Loucy (cell line): ENCODE measurements around the gene CRELD1.

Experiments
- H2AFZ ChIP-seq: fragments of 200-600 bp; sonication (generic); 2 replicates; pipeline ENCODE4 v1.6.0; 2016; ENCODE audit warnings: antibody characterized with exemption, mild to moderate bottlenecking, low read length, moderate library complexity
- H3F3A ChIP-seq: fragments of 200-600 bp; 2 replicates; pipeline ENCODE4 v1.6.0; 2016; ENCODE audit warnings: antibody characterized with exemption, low read depth, mild to moderate bottlenecking
- H3K27me3 ChIP-seq: fragments of 200-600 bp; sonication (generic); 2 replicates; pipeline ENCODE4 v1.6.1; 2014; ENCODE audit warnings: low read length, mild to moderate bottlenecking; ENCODE audit not compliant: insufficient read depth, poor library complexity, severe bottlenecking
- H3K36me3 ChIP-seq: fragments of 200-600 bp; sonication (generic); 2 replicates; pipeline ENCODE4 v1.6.1; 2016; ENCODE audit warnings: low read length; ENCODE audit not compliant: insufficient read depth
- H3K4me1 ChIP-seq: fragments of 200-600 bp; sonication (generic); 2 replicates; pipeline ENCODE4 v1.5.1; 2014; ENCODE audit warnings: low read length, mild to moderate bottlenecking; ENCODE audit not compliant: insufficient read depth, poor library complexity, severe bottlenecking
- H3K4me2 ChIP-seq: fragments of 200-600 bp; sonication (generic); 2 replicates; pipeline ENCODE4 v1.6.0; 2014; ENCODE audit warnings: antibody characterized with exemption, low read length, low read depth, mild to moderate bottlenecking; ENCODE audit not compliant: poor library complexity, severe bottlenecking
- H3K4me3 ChIP-seq: fragments of 200-600 bp; sonication (generic); 2 replicates; pipeline ENCODE4 v1.5.1; 2014; ENCODE audit warnings: low read length, mild to moderate bottlenecking, mixed read lengths; ENCODE audit not compliant: poor library complexity, severe bottlenecking
- H3K79me2 ChIP-seq: fragments of 200-600 bp; sonication (generic); 2 replicates; pipeline ENCODE4 v1.6.1; 2014; ENCODE audit warnings: low read length; ENCODE audit not compliant: insufficient read depth
- H3K9ac ChIP-seq: fragments of 200-600 bp; sonication (generic); 2 replicates; pipeline ENCODE4 v1.6.0; 2014; ENCODE audit warnings: mild to moderate bottlenecking, low read depth, low read length, moderate library complexity; ENCODE audit not compliant: poor library complexity, severe bottlenecking
- H3K9me2 ChIP-seq: fragments of 200-600 bp; sonication (generic); replicated peaks from 2 replicates; pipeline ENCODE4 v1.6.1; 2016; ENCODE audit warnings: low read depth, low read length, mixed read lengths
- H3K9me3 ChIP-seq: fragments of 200-600 bp; sonication (generic); 2 replicates; pipeline ENCODE4 v1.6.1; 2014; ENCODE audit warnings: mild to moderate bottlenecking, antibody characterized with exemption, low read length, low read depth; ENCODE audit not compliant: insufficient read depth
- H4K20me1 ChIP-seq: fragments of 200-600 bp; sonication (generic); 2 replicates; pipeline ENCODE4 v1.6.0; 2014; ENCODE audit warnings: antibody characterized with exemption, low read length, mild to moderate bottlenecking; ENCODE audit not compliant: insufficient read depth, poor library complexity, severe bottlenecking
- EZH2phosphoT487 ChIP-seq: fragments of 200-600 bp; IDR thresholded peaks from 2 replicates; pipeline ENCODE4 v1.6.1; 2018; ENCODE audit warnings: antibody characterized with exemption, mild to moderate bottlenecking, moderate library complexity, borderline replicate concordance
- TF ChIP-seq, protein P1 (sequence below): fragments of 200-600 bp; sonication (generic); conservative IDR thresholded peaks from 2 replicates; pipeline ENCODE4 v1.5.1; 2014; ENCODE audit warnings: mild to moderate bottlenecking, antibody characterized with exemption, low read length

The CRELD1 gene

DNA sequence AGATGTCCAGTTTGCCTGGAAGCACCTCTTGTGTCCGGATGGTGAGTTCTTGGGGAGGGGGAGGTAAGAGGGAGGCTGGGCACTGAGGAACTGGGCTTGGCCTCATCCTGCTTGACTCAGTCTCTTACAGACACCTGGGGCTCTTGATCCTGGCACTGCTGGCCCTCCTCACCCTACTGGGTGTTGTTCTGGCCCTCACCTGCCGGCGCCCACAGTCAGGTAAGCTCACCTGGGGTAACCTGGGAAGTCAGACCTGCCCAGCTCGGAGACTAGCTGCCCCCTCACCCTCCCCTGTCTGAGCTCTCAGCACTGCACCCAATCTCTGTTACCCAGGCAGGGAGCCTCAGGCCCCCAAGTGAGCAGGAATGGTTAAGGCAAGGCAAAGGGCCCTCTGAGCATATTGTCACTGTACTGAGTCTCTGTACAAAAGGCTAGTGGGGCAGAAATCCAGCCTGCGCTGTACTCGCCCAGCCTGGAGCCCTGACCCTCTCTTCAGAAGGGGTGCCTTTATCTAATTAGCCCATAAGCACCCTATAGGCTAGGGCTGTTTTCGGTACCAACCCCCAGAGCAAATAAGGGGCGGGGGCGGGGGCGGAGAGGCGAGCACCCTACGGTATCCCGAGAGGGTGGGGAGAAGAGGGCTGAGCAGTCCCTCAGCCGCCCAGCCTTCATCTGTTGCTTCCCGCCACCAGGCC is 18.9 kb upstream of the CRELD1 start:
- H3K79me2 ChIP-seq: no peaks in the 10 kb centered on the region
- H3K4me1 ChIP-seq: peaks cover 11% of the 10 kb centered on the region
- H3K36me3 ChIP-seq: peaks cover 22% of the 10 kb centered on the region; the same call in 1 of the 2 replicates
- H3K4me3 ChIP-seq: no peak overlapping the region
- no peaks in the 10 kb centered on the region for H3K9me2 ChIP-seq
- H2AFZ ChIP-seq: no peak overlapping the region
- H3K9me3 ChIP-seq: no peaks in the 10 kb centered on the region
- no peaks in the 10 kb centered on the region for H3K27me3 ChIP-seq
- H3K4me2 ChIP-seq: no peak overlapping the region
- TF ChIP-seq, protein P1, sequence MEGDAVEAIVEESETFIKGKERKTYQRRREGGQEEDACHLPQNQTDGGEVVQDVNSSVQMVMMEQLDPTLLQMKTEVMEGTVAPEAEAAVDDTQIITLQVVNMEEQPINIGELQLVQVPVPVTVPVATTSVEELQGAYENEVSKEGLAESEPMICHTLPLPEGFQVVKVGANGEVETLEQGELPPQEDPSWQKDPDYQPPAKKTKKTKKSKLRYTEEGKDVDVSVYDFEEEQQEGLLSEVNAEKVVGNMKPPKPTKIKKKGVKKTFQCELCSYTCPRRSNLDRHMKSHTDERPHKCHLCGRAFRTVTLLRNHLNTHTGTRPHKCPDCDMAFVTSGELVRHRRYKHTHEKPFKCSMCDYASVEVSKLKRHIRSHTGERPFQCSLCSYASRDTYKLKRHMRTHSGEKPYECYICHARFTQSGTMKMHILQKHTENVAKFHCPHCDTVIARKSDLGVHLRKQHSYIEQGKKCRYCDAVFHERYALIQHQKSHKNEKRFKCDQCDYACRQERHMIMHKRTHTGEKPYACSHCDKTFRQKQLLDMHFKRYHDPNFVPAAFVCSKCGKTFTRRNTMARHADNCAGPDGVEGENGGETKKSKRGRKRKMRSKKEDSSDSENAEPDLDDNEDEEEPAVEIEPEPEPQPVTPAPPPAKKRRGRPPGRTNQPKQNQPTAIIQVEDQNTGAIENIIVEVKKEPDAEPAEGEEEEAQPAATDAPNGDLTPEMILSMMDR: no peak
- TF ChIP-seq EZH2phosphoT487: no peak
- no peak overlapping the region for H3K9ac ChIP-seq
- H4K20me1 ChIP-seq: no peaks in the 10 kb centered on the region
- H3F3A ChIP-seq: no peaks in the 10 kb centered on the region

DNA sequence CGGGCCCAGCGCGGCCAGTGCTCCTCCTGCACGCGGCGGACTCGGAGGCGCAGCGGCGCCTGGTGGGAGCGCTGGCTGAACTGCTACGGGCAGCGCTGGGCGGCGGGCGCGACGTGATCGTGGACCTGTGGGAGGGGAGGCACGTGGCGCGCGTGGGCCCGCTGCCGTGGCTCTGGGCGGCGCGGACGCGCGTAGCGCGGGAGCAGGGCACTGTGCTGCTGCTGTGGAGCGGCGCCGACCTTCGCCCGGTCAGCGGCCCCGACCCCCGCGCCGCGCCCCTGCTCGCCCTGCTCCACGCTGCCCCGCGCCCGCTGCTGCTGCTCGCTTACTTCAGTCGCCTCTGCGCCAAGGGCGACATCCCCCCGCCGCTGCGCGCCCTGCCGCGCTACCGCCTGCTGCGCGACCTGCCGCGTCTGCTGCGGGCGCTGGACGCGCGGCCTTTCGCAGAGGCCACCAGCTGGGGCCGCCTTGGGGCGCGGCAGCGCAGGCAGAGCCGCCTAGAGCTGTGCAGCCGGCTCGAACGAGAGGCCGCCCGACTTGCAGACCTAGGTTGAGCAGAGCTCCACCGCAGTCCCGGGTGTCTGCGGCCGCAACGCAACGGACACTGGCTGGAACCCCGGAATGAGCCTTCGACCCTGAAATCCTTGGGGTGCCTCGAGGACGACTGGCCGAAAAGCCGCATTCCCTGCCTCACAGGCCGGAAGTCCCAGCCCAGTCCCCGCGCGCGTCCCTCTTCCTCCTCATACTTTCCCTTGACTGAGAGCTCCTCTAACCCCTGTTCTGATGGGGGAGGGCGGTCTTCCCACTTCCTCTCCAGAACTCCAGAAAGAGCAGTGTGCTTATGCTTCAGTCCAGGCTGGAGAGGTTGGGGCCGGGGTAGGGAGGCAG is 18.1 kb upstream of the CRELD1 start:
- Histone ChIP-seq H3F3A (no peaks in the 10 kb centered on the region), H3K79me2 (no peaks in the 10 kb centered on the region), H3K27me3 (no peaks in the 10 kb centered on the region), H3K36me3 (peaks cover 22% of the 10 kb centered on the region; the same call in 1 of the 2 replicates), H3K4me3 (no peak overlapping the region), H3K9ac (no peak overlapping the region), H3K9me2 (no peaks in the 10 kb centered on the region), H4K20me1 (no peaks in the 10 kb centered on the region), H3K4me1 (peaks cover 11% of the 10 kb centered on the region), H3K9me3 (no peaks in the 10 kb centered on the region), H2AFZ (no peak overlapping the region), H3K4me2 (no peak overlapping the region)
- TF ChIP-seq EZH2phosphoT487: no peak

DNA sequence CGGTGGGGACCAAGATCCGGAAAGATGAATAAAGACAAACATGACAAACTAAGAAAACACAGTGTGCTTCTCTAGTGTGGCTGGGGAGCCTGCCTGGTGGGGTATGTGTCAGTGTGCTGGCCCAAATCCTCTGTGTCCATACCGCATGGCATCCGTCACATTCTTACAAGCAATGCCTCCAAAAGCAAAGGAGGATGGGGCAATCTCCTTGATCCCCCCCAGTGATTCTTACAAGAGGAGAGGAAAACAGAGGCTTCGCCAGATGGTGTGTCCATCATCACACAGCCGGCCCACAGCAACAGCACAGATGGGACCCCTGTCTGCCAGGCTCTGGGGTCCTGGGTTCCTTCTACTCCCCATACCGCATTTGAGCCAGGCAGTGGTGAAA is 17.3 kb upstream of the CRELD1 start:
- no peak for TF ChIP-seq EZH2phosphoT487
- TF ChIP-seq, protein P1: no peak

More for the DNA sequence above, 17.3 kb upstream of the CRELD1 start:
- H3K79me2 ChIP-seq: no peaks in the 10 kb centered on the region
- no peaks in the 10 kb centered on the region for H3K9me3 ChIP-seq
- no peak overlapping the region for H3K4me2 ChIP-seq
- H3K9me2 ChIP-seq: no peaks in the 10 kb centered on the region
- H3K36me3 ChIP-seq: peaks cover 13% of the 10 kb centered on the region; the same call in 1 of the 2 replicates
- peaks cover 11% of the 10 kb centered on the region for H3K4me1 ChIP-seq
- no peaks in the 10 kb centered on the region for H3F3A ChIP-seq
- no peak overlapping the region for H2AFZ ChIP-seq
- H3K9ac ChIP-seq: no peak overlapping the region
- H3K4me3 ChIP-seq: no peak overlapping the region
- no peaks in the 10 kb centered on the region for H3K27me3 ChIP-seq
- H4K20me1 ChIP-seq: no peaks in the 10 kb centered on the region
